Measurements from ENCODE around the gene NR3C2.

Gene NR3C2

GRCh38 chr4:148053298-148054003 is 388.8 kb downstream of the NR3C2 start:
- no peak overlapping the region for H3K9ac ChIP-seq (ENCODE audit: low read length)
- no peak overlapping the region for H3K4me3 ChIP-seq (ENCODE audit: low read length)
- H3K27me3 ChIP-seq (ENCODE audit: control insufficient read depth, insufficient read depth, low read length): no peaks in the 10 kb centered on the region
- no peaks in the 10 kb centered on the region for H3K36me3 ChIP-seq (ENCODE audit: control insufficient read depth, insufficient read depth, low read length)
- H3K4me1 ChIP-seq (ENCODE audit: control insufficient read depth, insufficient read depth, low read length): peaks cover 4% of the 10 kb centered on the region
- H3K27ac ChIP-seq (ENCODE audit: low read depth, low read length): no peak overlapping the region

GRCh38 chr4:148052448-148052847 is 389.8 kb downstream of the NR3C2 start:
- H3K27me3 ChIP-seq (ENCODE audit: control insufficient read depth, insufficient read depth, low read length): no peaks in the 10 kb centered on the region
- H3K4me3 ChIP-seq (ENCODE audit: low read length): no peak overlapping the region
- no peak overlapping the region for H3K9ac ChIP-seq (ENCODE audit: low read length)
- H3K27ac ChIP-seq (ENCODE audit: low read depth, low read length): no peak overlapping the region
- peaks cover 3% of the 10 kb centered on the region for H3K4me1 ChIP-seq (ENCODE audit: control insufficient read depth, insufficient read depth, low read length)
- no peaks in the 10 kb centered on the region for H3K36me3 ChIP-seq (ENCODE audit: control insufficient read depth, insufficient read depth, low read length)

- H3K27ac ChIP-seq (ENCODE audit: low read depth, low read length): no peak overlapping the region
- no peak overlapping the region for H3K4me3 ChIP-seq (ENCODE audit: low read length)
- peaks cover 3% of the 10 kb centered on the region for H3K4me1 ChIP-seq (ENCODE audit: control insufficient read depth, insufficient read depth, low read length)
- H3K27me3 ChIP-seq (ENCODE audit: control insufficient read depth, insufficient read depth, low read length): no peaks in the 10 kb centered on the region
- no peak overlapping the region for H3K9ac ChIP-seq (ENCODE audit: low read length)
- H3K36me3 ChIP-seq (ENCODE audit: control insufficient read depth, insufficient read depth, low read length): no peaks in the 10 kb centered on the region
Measured at GRCh38 chr4:148051403-148051802, 390.8 kb downstream of the NR3C2 start.

GRCh38 chr4:148048598-148048997 is 393.6 kb downstream of the NR3C2 start:
- Histone ChIP-seq H3K4me3 (ENCODE audit: low read length) (no peak overlapping the region), H3K27me3 (ENCODE audit: control insufficient read depth, insufficient read depth, low read length) (no peaks in the 10 kb centered on the region), H3K36me3 (ENCODE audit: control insufficient read depth, insufficient read depth, low read length) (no peaks in the 10 kb centered on the region), H3K4me1 (ENCODE audit: control insufficient read depth, insufficient read depth, low read length) (peaks cover 5% of the 10 kb centered on the region), H3K27ac (ENCODE audit: low read depth, low read length) (no peak overlapping the region), H3K9ac (ENCODE audit: low read length) (no peak overlapping the region)

- H3K4me3 ChIP-seq (ENCODE audit: low read length): no peak overlapping the region
- no peaks in the 10 kb centered on the region for H3K27me3 ChIP-seq (ENCODE audit: control insufficient read depth, insufficient read depth, low read length)
- no peaks in the 10 kb centered on the region for H3K36me3 ChIP-seq (ENCODE audit: control insufficient read depth, insufficient read depth, low read length)
- no peak overlapping the region for H3K27ac ChIP-seq (ENCODE audit: low read depth, low read length)
- peaks cover 3% of the 10 kb centered on the region for H3K4me1 ChIP-seq (ENCODE audit: control insufficient read depth, insufficient read depth, low read length)
- H3K9ac ChIP-seq (ENCODE audit: low read length): no peak overlapping the region
Measured at GRCh38 chr4:148044912-148045352, 397.3 kb downstream of the NR3C2 start.

- peaks cover 3% of the 10 kb centered on the region for H3K4me1 ChIP-seq (ENCODE audit: control insufficient read depth, insufficient read depth, low read length)
- H3K36me3 ChIP-seq (ENCODE audit: control insufficient read depth, insufficient read depth, low read length): no peaks in the 10 kb centered on the region
- H3K27ac ChIP-seq (ENCODE audit: low read depth, low read length): no peak overlapping the region
- no peaks in the 10 kb centered on the region for H3K27me3 ChIP-seq (ENCODE audit: control insufficient read depth, insufficient read depth, low read length)
- no peak overlapping the region for H3K9ac ChIP-seq (ENCODE audit: low read length)
- no peak overlapping the region for H3K4me3 ChIP-seq (ENCODE audit: low read length)
Measured at GRCh38 chr4:148044089-148044911, 397.9 kb downstream of the NR3C2 start.

- no peaks in the 10 kb centered on the region for H3K36me3 ChIP-seq (ENCODE audit: control insufficient read depth, insufficient read depth, low read length)
- H3K4me3 ChIP-seq (ENCODE audit: low read length): no peak overlapping the region
- no peak overlapping the region for H3K27ac ChIP-seq (ENCODE audit: low read depth, low read length)
- peaks cover 3% of the 10 kb centered on the region for H3K4me1 ChIP-seq (ENCODE audit: control insufficient read depth, insufficient read depth, low read length)
- no peak overlapping the region for H3K9ac ChIP-seq (ENCODE audit: low read length)
- no peaks in the 10 kb centered on the region for H3K27me3 ChIP-seq (ENCODE audit: control insufficient read depth, insufficient read depth, low read length)
Measured at GRCh38 chr4:148041606-148042329, 400.4 kb downstream of the NR3C2 start.

- H3K27ac ChIP-seq (ENCODE audit: low read depth, low read length): no peak overlapping the region
Measured at GRCh38 chr4:148034813-148035212, 407.4 kb downstream of the NR3C2 start.

GRCh38 chr4:148030193-148030873 is 411.9 kb downstream of the NR3C2 start:
- Histone ChIP-seq H3K4me3 (ENCODE audit: low read length) (no peak overlapping the region), H3K27ac (ENCODE audit: low read depth, low read length) (no peak overlapping the region), H3K9ac (ENCODE audit: low read length) (no peak overlapping the region), H3K36me3 (ENCODE audit: control insufficient read depth, insufficient read depth, low read length) (no peaks in the 10 kb centered on the region), H3K27me3 (ENCODE audit: control insufficient read depth, insufficient read depth, low read length) (no peaks in the 10 kb centered on the region), H3K4me1 (ENCODE audit: control insufficient read depth, insufficient read depth, low read length) (peaks cover 6% of the 10 kb centered on the region)

More at GRCh38 chr4:148034813-148035212, 407.4 kb downstream of the NR3C2 start:
- Histone ChIP-seq H3K4me3 (ENCODE audit: low read length) (no peak overlapping the region), H3K27me3 (ENCODE audit: control insufficient read depth, insufficient read depth, low read length) (no peaks in the 10 kb centered on the region), H3K4me1 (ENCODE audit: control insufficient read depth, insufficient read depth, low read length) (peaks cover 6% of the 10 kb centered on the region), H3K9ac (ENCODE audit: low read length) (no peak overlapping the region), H3K36me3 (ENCODE audit: control insufficient read depth, insufficient read depth, low read length) (no peaks in the 10 kb centered on the region)

- Histone ChIP-seq H3K4me1 (ENCODE audit: control insufficient read depth, insufficient read depth, low read length) (peaks cover 4% of the 10 kb centered on the region), H3K36me3 (ENCODE audit: control insufficient read depth, insufficient read depth, low read length) (no peaks in the 10 kb centered on the region), H3K27ac (ENCODE audit: low read depth, low read length) (no peak overlapping the region), H3K4me3 (ENCODE audit: low read length) (no peak overlapping the region), H3K9ac (ENCODE audit: low read length) (no peak overlapping the region), H3K27me3 (ENCODE audit: control insufficient read depth, insufficient read depth, low read length) (no peaks in the 10 kb centered on the region)
Measured at GRCh38 chr4:148029781-148030180, 412.4 kb downstream of the NR3C2 start.

All from rectal smooth muscle tissue (tissue), 1 donor.